Caki2 (cell line): ENCODE results near the gene CRYBG1. TPM values are rescaled to one million over a fixed set of nuclear protein-coding genes. Genes with fewer than 3 reads are reported as not detected.
"Not testable (repeated sequence)": the region's sequence is repeated elsewhere in the genome, so short reads cannot be mapped to it uniquely, and the experiment has no call there.

Experiments used
- DNase-seq: peaks from one replicate; pipeline ENCODE4 v3.0.0-alpha.2; 2015; ENCODE audit warnings: low read depth
- in situ Hi-C: cut with HindIII; loops from 2 replicates; pipeline ENCODE4 v1.10.0; 2016; ENCODE audit warnings: low sequenced_read_pairs, low pct_unique_long_range_greater_than_20kb, mixed read lengths
- total RNA-seq: library from RNA; depleted of rRNA; stranded (reverse); fragments of >200 nt; shearing (Covaris generic); gene quantifications from 2 replicates; pipeline ENCODE4 v1.2.3, GENCODE V29; 2014; ENCODE audit warnings: low replicate concordance

The CRYBG1 gene
- total RNA-seq, 1 experiment from 2014 or later, result 15.2 TPM

DNA sequence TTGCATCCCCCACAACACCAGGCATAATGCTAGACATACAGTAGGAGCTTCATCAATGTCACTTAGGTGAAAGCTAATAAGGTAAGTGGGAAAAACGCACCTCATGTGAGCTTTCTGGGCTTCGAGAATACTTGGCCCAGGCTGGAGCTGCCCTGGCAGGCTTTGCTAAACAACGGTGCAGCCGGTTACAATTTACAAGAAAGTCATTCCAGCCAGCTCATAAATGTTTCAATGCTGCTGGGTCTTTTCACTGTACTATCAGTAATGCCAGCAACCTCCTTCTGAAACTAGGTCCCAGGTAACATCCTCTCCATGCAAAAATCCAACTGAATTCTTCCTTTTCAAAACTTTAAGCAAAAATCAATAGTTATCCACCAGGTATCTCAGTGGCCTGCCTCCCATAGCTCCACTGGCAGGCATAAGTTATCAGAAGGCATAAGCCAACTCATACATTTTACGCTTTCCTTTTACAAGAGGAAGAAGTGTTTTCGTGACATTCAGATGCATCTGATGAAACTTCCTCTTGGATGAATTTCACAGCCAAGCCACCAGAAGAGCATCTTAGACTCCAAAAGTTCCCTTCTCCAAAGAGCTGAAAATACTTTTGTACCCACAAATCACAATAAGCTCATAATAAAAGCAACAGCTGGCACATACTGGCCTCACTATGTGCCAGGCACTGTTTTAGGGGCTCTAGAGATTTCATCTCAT is 212.5 kb downstream of the CRYBG1 start:
- in situ Hi-C loops, result loop anchor here (25.0 kb wide), 1 partner anchor 136 kb away; no protein-coding TSS in a partner anchor
- no peak for DNase-seq

DNA sequence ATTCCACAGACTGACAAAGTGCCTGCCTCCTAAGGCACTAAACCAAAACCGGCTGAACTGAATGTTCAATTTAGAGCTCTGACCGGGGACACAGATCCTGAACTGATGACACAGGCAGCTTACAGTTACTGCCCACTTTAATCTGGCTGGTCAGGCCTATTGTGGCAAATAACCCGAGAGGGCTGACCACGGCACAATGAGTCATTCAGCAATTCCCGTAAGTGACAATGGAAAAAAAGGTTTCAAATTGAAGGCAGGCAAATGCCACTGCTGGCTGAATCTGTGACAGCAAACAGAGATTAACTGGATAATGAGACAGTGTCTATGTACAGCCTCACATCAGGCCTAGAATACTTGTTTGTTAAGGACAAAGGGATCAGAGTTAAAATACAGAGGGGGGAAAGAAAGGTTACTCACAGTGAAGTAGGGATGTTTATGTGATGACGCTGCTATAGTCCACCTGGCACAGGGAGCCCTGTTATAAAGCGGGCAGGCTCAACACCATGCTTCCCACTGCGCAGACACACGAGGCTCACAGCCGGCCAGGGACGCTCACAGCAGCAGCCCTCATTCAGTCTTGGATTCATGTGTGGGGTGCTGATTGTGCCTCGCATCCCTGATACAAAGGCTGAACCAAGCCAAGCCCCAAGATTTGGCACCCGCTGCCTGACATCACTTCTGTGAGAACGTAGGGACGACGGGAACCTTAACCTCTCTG is 214.4 kb downstream of the CRYBG1 start:
- peak; percentile 68 for DNase-seq
- in situ Hi-C loops, result loop anchor here (25.0 kb wide), 1 partner anchor 138 kb away; no protein-coding TSS in a partner anchor

DNA sequence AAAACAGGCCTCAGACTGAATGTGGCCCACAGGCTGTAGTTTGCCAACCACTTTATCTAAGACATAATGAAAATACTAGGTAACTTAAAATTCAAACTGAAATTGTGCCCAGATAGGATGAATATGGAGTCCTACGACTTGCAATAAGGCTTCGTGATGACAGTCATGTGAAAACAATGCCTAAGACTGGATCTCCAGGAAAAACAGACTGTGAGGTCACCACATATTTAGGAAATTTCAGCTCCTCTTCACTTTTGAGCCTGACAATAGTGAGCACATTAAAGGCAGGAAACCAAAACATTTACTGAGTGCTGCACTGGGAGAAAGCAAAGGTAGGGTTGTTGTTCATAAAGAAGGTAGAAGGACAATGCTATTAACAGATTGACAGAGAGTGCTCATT is 218.8 kb downstream of the CRYBG1 start:
- in situ Hi-C loops, result no loop called here
- DNase-seq, result no peak

DNA sequence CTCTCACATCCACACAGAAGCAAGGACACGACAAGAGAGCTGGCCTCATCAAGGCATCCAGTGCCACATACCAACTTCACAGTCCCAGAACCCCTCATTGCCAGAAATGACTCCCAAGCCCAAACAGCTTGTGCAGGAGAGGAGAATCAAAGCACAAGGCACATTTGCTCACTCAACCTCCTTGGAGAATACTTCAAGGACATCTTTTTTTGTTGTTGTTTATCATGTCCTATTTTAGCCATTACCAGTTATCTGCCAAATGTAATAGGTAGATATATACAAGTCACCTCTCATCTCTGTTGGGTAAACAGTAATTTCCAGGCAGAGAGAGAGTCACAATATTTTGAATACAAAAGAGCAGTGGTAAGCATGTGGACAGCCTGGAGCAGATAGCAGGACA is 221.0 kb downstream of the CRYBG1 start:
- in situ Hi-C loops, result no loop called here
- no peak for DNase-seq

DNA sequence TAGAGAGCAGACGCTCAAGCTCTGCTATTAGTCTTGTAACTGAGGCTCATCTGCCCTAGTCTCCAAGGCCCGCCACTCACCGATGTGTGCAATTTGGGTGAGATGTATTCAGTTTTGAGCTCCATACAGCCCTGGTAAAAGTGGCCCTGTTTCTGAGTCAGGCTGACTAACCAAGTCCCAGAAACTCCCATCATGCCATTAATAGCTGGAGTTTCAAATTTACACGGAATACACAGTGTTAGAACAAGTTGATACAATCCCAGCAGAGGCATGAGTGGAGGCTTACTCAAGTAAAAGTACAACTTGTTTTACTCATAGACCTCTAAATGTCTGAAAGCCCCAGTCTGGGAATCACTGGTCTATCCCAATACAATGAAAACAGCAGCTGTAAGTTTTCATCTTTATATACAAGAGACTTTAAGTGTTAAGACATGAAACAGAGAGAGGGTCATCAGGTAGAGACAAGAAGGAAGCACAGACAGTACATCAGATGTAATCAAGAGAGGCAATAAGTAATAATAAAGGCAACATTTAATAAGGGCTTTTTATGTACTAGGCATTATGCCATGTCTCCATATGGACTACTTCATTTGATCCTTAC is 226.4 kb downstream of the CRYBG1 start:
- no peak for DNase-seq
- in situ Hi-C loops, result no loop called here

DNA sequence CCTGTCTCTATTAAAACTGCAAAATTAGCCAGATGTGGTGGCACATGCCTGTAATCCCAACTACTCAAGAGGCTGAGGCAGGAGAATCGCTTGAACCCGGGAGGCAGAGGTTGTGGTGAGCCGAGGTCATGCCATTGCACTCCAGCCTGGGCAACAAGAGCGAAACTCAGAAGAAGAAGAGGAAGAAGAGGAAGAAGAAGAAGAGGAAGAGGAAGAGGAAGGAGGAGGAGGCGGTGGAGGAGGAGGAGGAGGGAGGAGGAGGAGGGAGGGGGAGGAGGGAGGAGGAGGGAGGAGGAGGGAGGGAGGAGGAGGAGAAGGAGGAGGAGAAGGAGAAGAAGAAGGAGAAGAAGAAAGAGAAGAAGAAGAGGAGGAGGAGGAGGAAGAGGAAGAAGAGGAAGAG is 228.4 kb downstream of the CRYBG1 start:
- DNase-seq, in situ Hi-C loops: not testable (repeated sequence)

DNA sequence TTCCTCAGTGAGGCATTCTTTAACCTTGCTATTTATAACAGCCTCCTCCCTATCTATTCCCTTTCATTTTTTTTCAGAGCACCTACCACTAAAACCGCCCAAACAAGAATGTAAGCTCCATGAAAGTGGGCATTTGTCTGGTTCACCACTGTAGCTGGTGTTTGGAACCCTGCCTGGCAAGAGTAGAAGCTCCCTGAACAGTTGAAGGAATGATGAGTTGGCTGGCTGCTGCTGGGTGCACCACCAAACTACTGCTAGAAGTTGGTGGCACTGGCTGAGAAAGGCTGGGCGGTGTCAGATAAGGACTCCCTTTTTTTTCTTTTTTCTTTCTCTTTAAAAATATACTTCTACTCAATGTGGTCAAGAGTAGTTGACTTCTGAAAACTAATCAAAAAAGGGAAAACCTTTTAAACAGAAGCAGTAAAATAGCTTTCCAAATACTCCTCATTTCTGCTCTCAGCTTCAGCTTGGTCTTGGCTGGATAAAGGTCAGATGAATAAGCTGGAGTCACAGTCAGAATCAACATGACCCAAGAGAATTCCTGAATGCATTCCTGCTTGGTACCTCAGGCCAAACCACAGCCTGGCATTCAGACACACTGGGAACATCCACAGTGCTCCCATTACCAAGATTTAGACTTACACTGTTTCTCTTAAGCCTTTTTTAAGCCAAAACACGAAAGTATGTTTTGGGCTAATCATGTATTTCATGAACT is 230.8 kb downstream of the CRYBG1 start:
- peak; percentile 61 for DNase-seq
- in situ Hi-C loops, result no loop called here

DNA sequence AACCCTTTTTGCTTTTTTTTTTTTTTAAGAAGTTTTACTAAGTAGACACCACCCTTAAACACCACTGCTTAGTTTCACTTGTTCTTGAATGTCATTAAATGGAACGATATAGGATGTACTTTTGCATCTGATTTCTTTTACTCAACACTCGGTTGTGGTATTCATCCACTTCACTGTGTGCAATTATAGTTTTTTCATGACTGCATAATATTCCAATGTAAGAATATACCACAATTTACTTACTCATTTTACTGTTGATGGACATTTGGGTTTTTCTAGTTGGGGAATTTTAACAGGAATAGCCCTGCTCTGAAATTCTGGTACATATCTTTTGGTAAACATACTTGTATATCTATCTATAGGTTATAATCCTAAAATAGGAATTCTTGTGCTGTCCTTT is 238.9 kb downstream of the CRYBG1 start:
- in situ Hi-C loops, result no loop called here
- no peak for DNase-seq

DNA sequence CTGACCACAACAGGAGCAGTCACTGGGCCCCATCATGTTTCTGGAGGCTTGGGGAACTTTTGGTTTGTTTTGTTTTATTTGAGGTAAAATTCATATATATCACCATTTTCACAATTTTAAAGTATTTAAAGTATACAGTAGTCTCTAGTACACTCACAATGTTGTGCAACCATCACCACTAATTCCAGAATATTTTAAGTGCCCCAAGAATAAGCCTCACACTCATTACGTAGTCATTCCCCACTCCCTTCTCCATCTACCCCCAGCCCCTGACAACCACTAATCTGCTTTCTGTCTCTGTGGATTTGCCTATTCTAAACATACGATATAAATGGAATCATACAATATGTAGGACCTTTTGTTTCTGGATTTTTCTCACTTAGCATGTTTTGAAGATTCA is 239.8 kb downstream of the CRYBG1 start:
- DNase-seq, result no peak
- in situ Hi-C loops, result no loop called here

DNA sequence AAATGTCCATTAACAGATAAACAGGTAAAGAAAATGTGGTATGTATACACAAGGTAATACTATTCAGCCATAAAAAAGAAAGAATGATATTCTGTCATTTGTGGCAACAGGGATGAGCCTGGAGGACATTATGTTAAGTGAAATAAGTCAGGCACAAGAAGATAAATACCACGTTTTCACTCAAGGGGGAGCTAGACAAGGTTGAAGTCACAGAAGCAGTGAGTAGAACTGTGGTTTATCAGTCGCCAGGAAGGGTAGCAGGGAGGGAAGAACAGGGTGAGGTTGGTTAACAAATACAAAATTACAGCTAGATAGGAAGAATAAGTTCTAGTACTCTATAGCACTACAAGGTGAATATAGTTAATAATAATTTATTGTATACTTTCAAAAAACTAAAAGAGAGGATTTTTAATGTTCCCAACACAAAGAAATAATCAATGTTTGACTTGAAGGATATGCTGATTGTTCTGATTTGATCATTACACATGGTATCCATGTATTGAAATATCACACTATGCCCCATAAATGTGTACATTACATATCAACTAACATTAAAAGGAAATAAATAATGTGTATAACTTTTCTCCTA is 247.7 kb downstream of the CRYBG1 start:
- peak; percentile 25 for DNase-seq
- in situ Hi-C loops, result no loop called here

DNA sequence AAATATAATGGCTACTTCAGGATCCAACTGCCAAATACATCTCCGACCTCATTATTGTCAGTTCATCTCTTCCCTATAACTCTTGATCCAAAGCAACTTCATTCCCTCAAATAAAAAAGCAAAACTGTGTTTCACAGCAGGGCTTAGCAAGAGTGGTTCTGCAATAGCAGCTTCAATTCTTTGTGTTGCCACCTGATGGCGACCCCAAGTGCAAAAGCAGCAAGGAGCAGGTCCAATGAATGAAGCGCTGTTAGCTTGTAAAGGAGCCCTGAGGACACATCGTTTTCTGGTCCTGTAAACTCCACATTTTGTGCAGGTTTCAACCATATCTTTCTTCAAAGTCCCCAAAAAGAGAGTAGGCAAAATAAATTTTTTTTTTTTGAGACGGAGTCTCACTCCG is 249.2 kb downstream of the CRYBG1 start:
- in situ Hi-C loops, result no loop called here

DNA sequence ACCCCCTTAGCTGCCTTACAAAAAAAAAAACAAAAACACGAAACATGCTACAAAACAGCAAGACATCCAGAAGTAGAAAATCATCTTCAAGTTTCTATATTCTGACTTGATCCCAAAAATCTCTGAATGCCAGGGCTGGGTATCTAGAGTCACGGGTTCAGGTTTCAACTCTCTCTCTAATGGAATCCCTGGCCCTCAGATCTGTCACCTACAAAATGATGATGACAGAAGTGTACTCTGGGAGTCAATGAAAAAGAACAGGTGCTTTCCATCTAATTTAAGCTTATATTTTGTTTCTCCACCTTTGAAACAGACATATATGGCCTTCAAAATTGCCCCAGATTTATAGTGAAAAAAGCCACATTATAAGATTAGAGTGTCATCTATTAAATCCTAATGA is 250.5 kb downstream of the CRYBG1 start:
- in situ Hi-C loops, result no loop called here
- DNase-seq, result no peak

More for the DNA sequence above, 249.2 kb downstream of the CRYBG1 start:
- peak; percentile 26 for DNase-seq

DNA sequence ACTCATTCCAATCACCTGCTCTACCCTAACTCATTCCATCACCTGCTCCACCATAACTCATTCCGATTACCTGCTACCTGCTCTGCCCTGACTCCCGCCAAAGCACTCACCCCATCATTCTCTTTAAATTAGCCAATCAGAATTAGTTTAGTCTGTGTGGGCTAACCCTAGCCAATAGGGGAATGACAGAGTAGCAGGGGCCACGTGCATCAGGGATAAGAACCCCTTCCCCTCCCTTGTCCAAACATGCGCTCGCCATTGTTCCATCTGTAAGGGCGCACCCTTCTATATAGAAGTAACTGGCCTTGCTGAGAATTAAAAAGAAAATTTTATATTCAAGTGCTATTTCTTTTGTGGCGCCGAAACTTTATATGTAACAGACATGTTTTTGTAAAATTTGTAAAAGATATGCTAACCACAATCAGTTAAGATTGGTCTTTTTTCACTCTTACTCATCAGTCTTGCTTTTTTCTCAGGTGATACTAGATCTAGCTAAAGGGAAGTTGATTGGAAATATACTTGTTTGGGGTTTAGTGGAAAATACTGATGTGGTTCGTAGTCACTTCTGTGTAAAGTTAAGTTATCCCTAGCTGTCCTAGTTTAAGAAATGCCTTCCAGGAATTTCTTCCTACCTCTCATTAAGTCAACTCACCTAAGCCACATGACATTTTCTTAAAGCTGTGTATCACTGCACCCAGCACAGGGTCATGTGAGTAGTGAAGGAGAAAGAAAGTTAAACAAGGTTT is 252.3 kb downstream of the CRYBG1 start:
- in situ Hi-C loops, result no loop called here
- no peak for DNase-seq

DNA sequence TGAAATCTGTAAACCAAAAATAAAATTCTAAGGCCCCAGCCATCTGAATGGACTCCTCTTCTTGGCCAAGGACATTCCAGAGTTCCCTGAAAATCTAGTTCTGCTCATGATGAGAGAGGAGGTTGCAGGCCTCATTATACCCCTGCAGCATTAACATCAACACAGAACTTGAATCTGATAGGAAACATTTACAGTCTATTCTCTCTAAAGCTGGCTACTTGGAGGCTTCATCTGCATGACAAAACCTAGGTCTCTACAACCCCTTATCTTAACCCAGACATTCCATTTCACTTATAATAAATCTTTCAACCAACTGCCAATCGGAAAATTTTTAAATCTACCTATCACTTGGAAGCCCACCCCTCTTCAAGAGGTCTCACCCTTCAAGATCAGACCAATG is 253.1 kb downstream of the CRYBG1 start:
- no peak for DNase-seq
- in situ Hi-C loops, result no loop called here

DNA sequence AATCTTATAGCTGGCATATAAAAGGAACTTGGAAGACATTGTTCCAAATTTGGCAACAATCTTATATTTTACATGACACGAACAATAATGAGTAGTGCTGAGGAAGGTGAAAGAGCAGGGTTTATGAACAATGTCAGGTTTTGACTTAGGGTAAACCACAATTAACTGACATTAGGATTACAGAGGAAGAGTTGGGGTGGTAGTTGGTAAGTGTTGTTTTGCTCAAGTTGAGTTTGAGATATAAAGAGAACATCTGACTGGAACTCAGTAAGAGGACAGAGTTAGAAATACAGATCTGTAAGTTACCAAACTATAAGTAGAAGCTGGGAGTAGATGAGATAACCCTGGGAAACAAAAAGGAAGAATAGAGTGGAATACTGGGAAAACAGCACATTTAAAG is 253.6 kb downstream of the CRYBG1 start:
- in situ Hi-C loops, result no loop called here
- no peak for DNase-seq

DNA sequence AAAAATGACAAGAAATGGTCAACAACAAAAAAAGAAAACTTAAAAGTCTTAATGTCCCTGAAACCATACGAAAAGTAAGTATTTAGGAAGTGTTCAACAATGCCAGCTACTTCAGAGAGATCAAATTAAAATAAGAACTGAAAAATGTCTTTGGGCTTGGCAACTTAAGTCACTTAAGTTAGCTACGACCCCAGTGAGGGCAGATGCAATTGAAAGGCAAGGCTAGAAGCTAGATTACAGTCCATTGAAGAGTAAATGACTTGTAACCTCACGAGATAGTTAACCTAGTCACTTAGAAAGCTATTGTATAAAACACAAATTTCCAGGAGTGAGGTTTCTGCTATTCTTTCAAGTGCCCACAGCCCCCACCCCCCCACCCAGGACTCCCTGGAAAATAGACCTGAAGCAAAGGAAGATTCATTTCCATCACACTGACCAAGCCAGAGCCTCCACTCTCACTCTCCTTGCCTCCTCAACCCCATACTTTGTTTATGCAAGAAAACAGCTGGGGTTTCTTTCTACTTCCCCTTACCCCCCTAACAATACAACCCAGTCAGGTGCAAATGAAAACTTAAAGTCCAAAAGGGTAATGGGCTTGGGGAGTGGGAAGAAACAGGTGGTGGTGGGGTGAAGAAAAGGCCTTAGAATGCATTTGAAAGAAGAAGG is 254.2 kb downstream of the CRYBG1 start:
- in situ Hi-C loops, result no loop called here
- no peak for DNase-seq

DNA sequence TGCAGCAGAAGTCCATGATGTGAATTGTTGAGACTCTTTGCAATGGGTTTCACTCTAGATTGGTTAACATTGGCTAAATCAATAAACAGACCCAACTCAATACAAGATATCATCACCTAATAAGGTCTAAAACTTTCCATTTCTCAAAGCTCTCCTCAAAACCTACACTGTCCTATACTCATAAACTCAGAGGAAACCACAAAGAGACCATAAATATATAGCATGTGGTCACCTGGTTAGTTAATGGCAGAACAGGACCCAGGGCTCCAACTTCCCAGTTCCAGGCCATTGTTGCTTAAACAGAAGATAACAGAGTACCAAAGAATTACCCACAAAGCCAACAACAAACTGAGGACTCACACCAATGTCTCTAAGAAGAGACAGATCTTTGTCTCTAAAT is 256.8 kb downstream of the CRYBG1 start:
- no peak for DNase-seq
- in situ Hi-C loops, result no loop called here
